Measurements from ENCODE around the gene KRTAP15-1. TPM values are rescaled to one million over a fixed set of nuclear protein-coding genes. Genes with fewer than 3 reads are reported as not detected.
A peak's percentile ranks its signal among the peaks of the same experiment; 100 is the strongest.

KRTAP15-1 gene, protein sequence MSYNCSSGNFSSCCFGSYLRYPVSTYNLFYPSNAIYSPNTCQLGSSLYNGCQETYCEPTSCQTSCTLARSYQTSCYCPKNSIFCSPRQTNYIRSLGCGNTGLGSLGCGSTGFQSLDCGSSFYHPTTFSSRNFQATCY
- total RNA-seq: not detected
- long read RNA-seq: 0 reads

DNA sequence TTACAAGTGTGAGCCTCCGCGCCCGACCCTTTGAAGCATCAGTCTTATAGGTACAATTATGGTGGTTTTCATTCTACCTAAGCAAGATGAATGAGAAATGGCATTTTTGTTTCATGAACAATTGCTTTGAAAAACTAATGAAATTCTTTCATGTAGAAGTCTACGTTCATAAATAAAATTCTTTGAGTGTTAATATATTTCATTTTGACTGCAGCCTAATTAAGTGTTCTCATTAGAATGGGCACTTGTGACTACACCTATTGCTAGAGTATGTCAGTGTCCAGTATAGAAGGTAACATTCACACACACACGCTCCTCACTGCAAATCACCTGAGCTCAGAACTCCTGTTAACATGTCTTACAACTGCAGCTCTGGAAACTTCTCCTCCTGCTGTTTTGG, at the start of gene KRTAP15-1:
TSS of gene KRTAP15-1 (plus strand) at position 301 of the 400 bp plus-strand sequence. CDS start at position 354, 53 bp downstream.
- Histone ChIP-seq H3K4me1 (no peaks in the 10 kb centered on the region), H3K27ac (no peak within 1 kb of the TSS), H3K36me3 (no peaks in the 10 kb centered on the region), H3K9me3 (no peaks in the 10 kb centered on the region), H3K27me3 (no peaks in the 10 kb centered on the region), H3K4me3 (no peak within 1 kb of the TSS)
- ATAC-seq (no peak), DNase-seq (no peak)
- TF ChIP-seq POLR2A (IDR thresholded peaks at IDR 0.05): no peak
- TF ChIP-seq, protein P1, sequence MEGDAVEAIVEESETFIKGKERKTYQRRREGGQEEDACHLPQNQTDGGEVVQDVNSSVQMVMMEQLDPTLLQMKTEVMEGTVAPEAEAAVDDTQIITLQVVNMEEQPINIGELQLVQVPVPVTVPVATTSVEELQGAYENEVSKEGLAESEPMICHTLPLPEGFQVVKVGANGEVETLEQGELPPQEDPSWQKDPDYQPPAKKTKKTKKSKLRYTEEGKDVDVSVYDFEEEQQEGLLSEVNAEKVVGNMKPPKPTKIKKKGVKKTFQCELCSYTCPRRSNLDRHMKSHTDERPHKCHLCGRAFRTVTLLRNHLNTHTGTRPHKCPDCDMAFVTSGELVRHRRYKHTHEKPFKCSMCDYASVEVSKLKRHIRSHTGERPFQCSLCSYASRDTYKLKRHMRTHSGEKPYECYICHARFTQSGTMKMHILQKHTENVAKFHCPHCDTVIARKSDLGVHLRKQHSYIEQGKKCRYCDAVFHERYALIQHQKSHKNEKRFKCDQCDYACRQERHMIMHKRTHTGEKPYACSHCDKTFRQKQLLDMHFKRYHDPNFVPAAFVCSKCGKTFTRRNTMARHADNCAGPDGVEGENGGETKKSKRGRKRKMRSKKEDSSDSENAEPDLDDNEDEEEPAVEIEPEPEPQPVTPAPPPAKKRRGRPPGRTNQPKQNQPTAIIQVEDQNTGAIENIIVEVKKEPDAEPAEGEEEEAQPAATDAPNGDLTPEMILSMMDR (IDR thresholded peaks at IDR 0.05): no peak
- WGBS (ENCODE audit: insufficient coverage, low coverage, low lambda C conversion rate, missing lambda C conversion rate): 83% methylated on average over 5 of the region's 5 CpGs
- intact Hi-C loops (cut with DNase I): no loop called here

DNA sequence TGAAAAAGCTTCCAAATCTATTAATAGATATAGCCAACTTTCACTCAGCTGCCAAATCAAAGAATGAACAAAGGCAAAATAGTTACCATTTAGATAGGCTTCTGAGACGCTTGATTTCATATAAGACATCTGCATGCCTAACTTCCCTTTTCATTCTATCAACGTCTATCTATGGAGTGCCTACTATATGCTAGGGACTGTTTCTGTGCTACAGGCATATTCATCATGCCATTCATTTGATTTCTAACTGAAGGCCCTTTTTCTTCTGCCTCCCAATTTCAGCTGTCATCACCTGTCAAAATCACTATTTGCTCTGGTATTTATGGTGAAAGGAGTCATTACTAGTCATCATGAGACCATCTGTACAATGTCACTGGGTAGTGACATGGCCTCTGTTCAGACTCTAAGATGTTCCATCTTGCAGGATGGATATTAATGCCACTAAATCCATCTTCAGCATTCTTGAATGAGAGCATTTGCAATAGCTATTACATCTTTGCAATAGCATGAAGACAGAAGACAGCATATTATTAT, 48.5 kb upstream of the KRTAP15-1 start:
- intact Hi-C loops (cut with DNase I): no loop called here

DNA sequence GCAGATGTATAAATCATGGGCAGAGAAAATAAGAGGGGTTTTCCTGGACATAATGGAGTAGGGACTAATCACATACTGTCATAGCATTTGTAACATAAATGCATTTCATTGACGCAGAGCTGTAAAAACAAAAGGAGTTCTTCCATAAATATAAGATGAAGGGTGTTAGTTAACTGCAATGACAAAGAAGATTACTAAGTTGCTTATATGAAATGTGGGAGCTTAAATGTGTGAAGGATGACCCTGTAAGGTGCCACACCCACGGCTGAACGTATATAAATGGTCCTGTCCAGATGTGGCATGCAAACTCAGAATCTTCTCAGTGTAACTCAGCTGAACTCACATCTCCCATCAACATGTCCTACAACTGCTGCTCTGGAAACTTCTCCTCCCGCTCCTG, 44.3 kb upstream of the KRTAP15-1 start, which contains the start of gene KRTAP13-1:
TSS of gene KRTAP13-1 (plus strand) at position 301 of the 400 bp plus-strand sequence. CDS start at position 357, 56 bp downstream.
- DNase-seq (no peak), ATAC-seq (no peak)
- no peaks in the 10 kb centered on the region for H3K4me1 ChIP-seq
- TF ChIP-seq POLR2A (IDR thresholded peaks at IDR 0.05): no peak
- TF ChIP-seq, protein P1 (IDR thresholded peaks at IDR 0.05): no peak
- H3K27ac ChIP-seq: no peak within 1 kb of the TSS
- H3K36me3 ChIP-seq: no peaks in the 10 kb centered on the region
- no peaks in the 10 kb centered on the region for H3K27me3 ChIP-seq
- 54% methylated on average over 4 of the region's 4 CpGs for WGBS (ENCODE audit: insufficient coverage, low coverage, low lambda C conversion rate, missing lambda C conversion rate)
- H3K9me3 ChIP-seq: no peaks in the 10 kb centered on the region
- intact Hi-C loops (cut with DNase I): no loop called here
- H3K4me3 ChIP-seq: no peak within 1 kb of the TSS

More for the DNA sequence above, 48.5 kb upstream of the KRTAP15-1 start:
- no peak overlapping the region for H3K27ac ChIP-seq
- TF ChIP-seq POLR2A (IDR thresholded peaks at IDR 0.05): no peak
- TF ChIP-seq, protein P1 (IDR thresholded peaks at IDR 0.05): no peak
- H3K36me3 ChIP-seq: no peaks in the 10 kb centered on the region
- no peaks in the 10 kb centered on the region for H3K9me3 ChIP-seq
- no peaks in the 10 kb centered on the region for H3K27me3 ChIP-seq
- H3K4me1 ChIP-seq: no peaks in the 10 kb centered on the region
- WGBS (ENCODE audit: insufficient coverage, low coverage, low lambda C conversion rate, missing lambda C conversion rate): 29% methylated on average over 2 of the region's 2 CpGs
- H3K4me3 ChIP-seq: no peak overlapping the region
- no peak for ATAC-seq
- DNase-seq: no peak

DNA sequence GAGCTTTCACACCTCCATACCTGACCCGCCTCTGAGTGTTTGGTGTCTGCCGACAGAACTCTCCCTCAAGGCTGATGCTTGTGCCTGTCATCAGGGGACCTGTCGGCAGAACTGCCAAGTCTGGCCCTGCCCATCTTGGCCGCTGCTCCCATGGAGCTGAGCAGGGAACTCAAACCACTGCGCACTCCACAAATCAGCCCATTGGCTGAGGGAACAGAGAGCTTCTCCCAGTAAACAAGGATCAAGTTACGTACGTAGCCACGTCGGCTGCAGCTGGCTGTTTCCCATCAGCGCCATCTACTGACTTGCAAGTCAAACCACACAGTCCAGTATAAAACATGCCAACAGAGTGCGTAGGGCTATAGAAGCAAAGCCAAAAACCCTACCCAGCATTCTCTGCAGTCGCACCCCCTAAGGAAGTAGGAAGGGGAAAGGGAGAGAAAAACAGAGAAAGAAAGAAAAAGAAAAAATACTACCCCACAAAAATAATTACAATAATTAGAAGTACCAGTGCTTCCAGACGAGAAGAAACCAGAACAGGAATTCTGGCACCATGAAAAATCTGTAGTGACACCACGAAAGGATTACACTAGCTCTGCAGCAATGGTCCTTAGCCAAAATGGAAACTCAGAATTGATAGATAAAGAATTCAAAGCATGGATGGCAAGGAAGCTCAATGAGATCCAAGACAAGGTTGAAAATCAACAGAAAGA, 31.1 kb upstream of the KRTAP15-1 start:
- no peaks in the 10 kb centered on the region for H3K9me3 ChIP-seq
- WGBS (ENCODE audit: insufficient coverage, low coverage, low lambda C conversion rate, missing lambda C conversion rate): 29% methylated on average over 9 of the region's 14 CpGs
- no peak overlapping the region for H3K27ac ChIP-seq
- intact Hi-C loops (cut with DNase I): no loop called here
- no peaks in the 10 kb centered on the region for H3K4me1 ChIP-seq
- TF ChIP-seq POLR2A (IDR thresholded peaks at IDR 0.05): no peak
- TF ChIP-seq, protein P1 (IDR thresholded peaks at IDR 0.05): peak; percentile 12 to 45 (median 30)
- H3K27me3 ChIP-seq: no peaks in the 10 kb centered on the region
- no peaks in the 10 kb centered on the region for H3K36me3 ChIP-seq
- ATAC-seq (peak; percentile 69 to 75 (median 72)), DNase-seq (peak in 1 of 3 donors; percentile 25)
- H3K4me3 ChIP-seq: no peak overlapping the region

Data from right lobe of liver (tissue), 6 donors.